ENCODE results near the gene SDHB.

DNA sequence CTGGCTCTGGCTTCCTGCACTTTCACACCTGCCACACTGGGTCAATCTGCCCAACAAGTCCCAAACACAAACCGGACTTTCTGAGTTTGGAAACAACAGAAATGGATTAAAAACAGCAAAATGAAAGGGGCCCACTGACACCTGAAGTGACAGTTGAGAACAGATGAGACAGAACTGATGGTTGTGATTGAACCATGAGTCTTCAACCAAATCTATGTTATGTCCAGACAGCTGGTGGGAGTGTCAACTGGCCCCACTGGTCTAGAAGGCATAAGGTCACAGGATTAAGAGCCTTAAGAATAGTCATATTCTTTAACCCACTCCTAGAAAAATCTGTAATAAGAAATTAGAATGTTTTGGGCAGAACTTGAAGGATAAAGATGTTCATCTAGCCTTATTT is 29.1 kb downstream of the SDHB start:
- TF ChIP-seq, protein P1, sequence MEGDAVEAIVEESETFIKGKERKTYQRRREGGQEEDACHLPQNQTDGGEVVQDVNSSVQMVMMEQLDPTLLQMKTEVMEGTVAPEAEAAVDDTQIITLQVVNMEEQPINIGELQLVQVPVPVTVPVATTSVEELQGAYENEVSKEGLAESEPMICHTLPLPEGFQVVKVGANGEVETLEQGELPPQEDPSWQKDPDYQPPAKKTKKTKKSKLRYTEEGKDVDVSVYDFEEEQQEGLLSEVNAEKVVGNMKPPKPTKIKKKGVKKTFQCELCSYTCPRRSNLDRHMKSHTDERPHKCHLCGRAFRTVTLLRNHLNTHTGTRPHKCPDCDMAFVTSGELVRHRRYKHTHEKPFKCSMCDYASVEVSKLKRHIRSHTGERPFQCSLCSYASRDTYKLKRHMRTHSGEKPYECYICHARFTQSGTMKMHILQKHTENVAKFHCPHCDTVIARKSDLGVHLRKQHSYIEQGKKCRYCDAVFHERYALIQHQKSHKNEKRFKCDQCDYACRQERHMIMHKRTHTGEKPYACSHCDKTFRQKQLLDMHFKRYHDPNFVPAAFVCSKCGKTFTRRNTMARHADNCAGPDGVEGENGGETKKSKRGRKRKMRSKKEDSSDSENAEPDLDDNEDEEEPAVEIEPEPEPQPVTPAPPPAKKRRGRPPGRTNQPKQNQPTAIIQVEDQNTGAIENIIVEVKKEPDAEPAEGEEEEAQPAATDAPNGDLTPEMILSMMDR (IDR thresholded peaks at IDR 0.05) = no peak
- TF ChIP-seq POLR2A (IDR thresholded peaks at IDR 0.05) = no peak

Data from upper lobe of left lung (tissue), 4 donors.